ENCODE data around the gene DCDC2C. TPM values are rescaled to one million over a fixed set of nuclear protein-coding genes. Genes with fewer than 3 reads are reported as not detected.
A peak's percentile ranks its signal among the peaks of the same experiment; 100 is the strongest.
"Not testable (repeated sequence)": the region's sequence is repeated elsewhere in the genome, so short reads cannot be mapped to it uniquely, and the experiment has no call there.

Gene DCDC2C
- total and polyA plus RNA-seq, 9 of the 15 experiments (the other 6 are each of a cell fraction or from before 2014, with no cell fraction given) = not detected

DNA sequence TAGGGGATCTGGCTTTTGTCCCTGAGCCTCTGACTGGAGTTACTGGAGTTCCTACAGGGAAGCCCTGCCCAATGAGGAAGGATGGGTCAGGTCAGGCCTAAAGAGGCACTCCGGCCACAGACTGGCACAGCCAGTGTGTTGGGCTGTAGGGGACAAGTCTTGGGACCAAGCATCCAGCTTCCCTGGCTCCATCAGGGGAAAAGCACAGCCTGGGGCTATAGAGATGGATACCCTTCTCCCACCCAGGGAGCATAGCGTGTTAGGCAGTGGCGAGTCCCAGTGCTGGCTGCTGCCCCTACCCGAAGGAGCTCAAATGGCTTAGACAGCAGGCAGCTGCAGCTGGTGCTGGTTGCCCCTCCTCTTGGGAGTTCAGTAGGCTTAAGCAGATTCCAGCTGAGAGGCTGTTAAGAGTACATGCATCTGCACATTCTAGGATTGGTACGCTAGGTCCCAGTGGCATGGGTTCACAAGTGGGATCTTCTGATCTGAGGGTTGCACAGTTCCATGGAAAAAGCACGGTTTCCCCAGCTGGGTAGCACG is 111.4 kb downstream of the DCDC2C start (continued):
- no peak for TF ChIP-seq ZNF407 (IDR thresholded peaks at IDR 0.05; ENCODE audit: low read depth)

GRCh38 chr2:3817144-3817543 is 113.8 kb downstream of the DCDC2C start:
- WGBS (ENCODE audit: insufficient coverage, low coverage, missing lambda C conversion rate) = 9% methylated on average over 2 of the region's 2 CpGs
- FAIRE-seq; H3K9me3 ChIP-seq (replicated peaks; ENCODE audit: control insufficient read depth, insufficient read depth, low read depth, low read length); H3K9ac ChIP-seq (ENCODE audit: insufficient read depth in 1 of 2, low read depth in 2 of 2, low read length in 2 of 2); H3K4me3 ChIP-seq; H4K20me1 ChIP-seq (replicated peaks; ENCODE audit: control insufficient read depth, insufficient read depth, low read length); H3K9me1 ChIP-seq (ENCODE audit: control insufficient read depth, insufficient read depth, low read length); ATAC-seq; H3K4me1 ChIP-seq (replicated peaks in 1 of 2; ENCODE audit: control insufficient read depth in 2 of 2, insufficient read depth in 2 of 2, low read length in 2 of 2); intact Hi-C loops (cut with micrococcal nuclease); H3K27ac ChIP-seq (ENCODE audit: extremely low read depth, low read depth, low read length); H2AFZ ChIP-seq (ENCODE audit: low read depth, low read length); POLR2A ChIA-PET; H3K36me3 ChIP-seq (ENCODE audit: control insufficient read depth, insufficient read depth, low read length); in situ Hi-C loops (cut with MboI); BruUV-seq (replicated peaks); H3K27me3 ChIP-seq (ENCODE audit: control insufficient read depth in 2 of 2, insufficient read depth in 2 of 2, low read length in 2 of 2); H3K4me2 ChIP-seq (ENCODE audit: insufficient read depth, low read length); H3K79me2 ChIP-seq (ENCODE audit: control insufficient read depth, insufficient read depth, low read length); CTCF ChIA-PET (ENCODE audit: low intra/inter-chr PET ratio); DNase-seq (ENCODE audit: extremely low read depth in 1 of 4, low spot score in 3 of 4): not testable (repeated sequence)
- peak in 1 of 2 experiments; percentile 37; a peak in 1 of 3 replicates for TF ChIP-seq CBX3 (IDR thresholded peaks at IDR 0.05; ENCODE audit: borderline replicate concordance in 1 of 2, low read length in 2 of 2)
- peak; percentile 85; the same call in 1 of the 2 replicates for TF ChIP-seq CBX5 (IDR thresholded peaks at IDR 0.05; ENCODE audit: borderline replicate concordance, low read depth)
